HepG2 (cell line): ENCODE data around the gene UBAP2L. TPM values are rescaled to one million over a fixed set of nuclear protein-coding genes. Genes with fewer than 3 reads are reported as not detected.

Experiments used
- CHCHD3 ChIP-seq: sonication (generic); formaldehyde crosslinking; IDR thresholded peaks from 2 replicates; pipeline ENCODE4 v1.8.0; 2022; ENCODE audit warnings: mild to moderate bottlenecking, missing genetic modification reagents, moderate library complexity
- KLF13 ChIP-seq: sonication (generic); formaldehyde crosslinking; IDR thresholded peaks from 2 replicates; pipeline ENCODE4 v1.4.0; 2020; ENCODE audit warnings: mild to moderate bottlenecking, missing genetic modification reagents
- MTF1 ChIP-seq: sonication (generic); formaldehyde crosslinking; IDR thresholded peaks from 2 replicates; pipeline ENCODE4 v1.5.0; 2020; ENCODE audit warnings: missing genetic modification reagents
- NONO ChIP-seq, 2 experiments: fragments of 450-650 bp in 1 of 2; sonication (generic) in 1 of 2; formaldehyde crosslinking in 1 of 2; IDR thresholded peaks in 1 of 2; conservative IDR thresholded peaks in 1 of 2; 2 replicates each; pipeline versions ENCODE4 v1.6.1 to v1.8.0; 2017 to 2022; ENCODE audit warnings: mild to moderate bottlenecking in 1 of 2, missing genetic modification reagents in 1 of 2, moderate library complexity in 1 of 2
- RXRB ChIP-seq: IDR thresholded peaks from 2 replicates; pipeline ENCODE4 v1.6.1; 2016; ENCODE audit warnings: borderline replicate concordance, missing genetic modification reagents, missing compliant biosample characterization
- ZFP90 ChIP-seq: sonication (generic); formaldehyde crosslinking; IDR thresholded peaks from 2 replicates; pipeline ENCODE4 v1.8.0; 2022; ENCODE audit warnings: missing genetic modification reagents, mild to moderate bottlenecking, inconsistent platforms, borderline replicate concordance
- ZFYVE20 ChIP-seq: sonication (generic); formaldehyde crosslinking; IDR thresholded peaks from 2 replicates; pipeline ENCODE4 v1.8.0; 2023; ENCODE audit warnings: low read depth, mild to moderate bottlenecking, moderate library complexity, missing genetic modification reagents, borderline replicate concordance
- ZNF333 ChIP-seq: sonication (generic); formaldehyde crosslinking; IDR thresholded peaks from 2 replicates; pipeline ENCODE4 v1.4.0; 2020; ENCODE audit warnings: mild to moderate bottlenecking, missing genetic modification reagents, borderline replicate concordance
- ZNF451 ChIP-seq: sonication (generic); formaldehyde crosslinking; IDR thresholded peaks from 2 replicates; pipeline ENCODE4 v1.5.0; 2020; ENCODE audit warnings: mild to moderate bottlenecking, missing genetic modification reagents
- ZNF652 ChIP-seq: IDR thresholded peaks from 2 replicates; pipeline ENCODE4 v1.6.1; 2016; ENCODE audit warnings: low read depth, borderline replicate concordance
- ZSCAN21 ChIP-seq: sonication (generic); formaldehyde crosslinking; IDR thresholded peaks from 2 replicates; pipeline ENCODE4 v1.8.0; 2022; ENCODE audit warnings: mild to moderate bottlenecking, missing genetic modification reagents, moderate library complexity, borderline replicate concordance
- polyA plus RNA-seq, 8 experiments: library from polyadenylated mRNA; depleted of rRNA in 3 of 8; stranded (reverse) in 7 of 8; unstranded in 1 of 8; fragments of >200 nt; fragmentation: Illumina TruSeq in 4 of 8; extraction: Trizol in 4 of 8; gene quantifications; 2 replicates each; pipeline versions ENCODE4 v1.2.1 to v1.2.3, GENCODE V29; 2011 to 2016; ENCODE audit warnings: low read depth in 4 of 8, missing spikeins in 1 of 8, mixed read lengths in 1 of 8; ENCODE audit not compliant: insufficient read depth in 1 of 8
- total RNA-seq, 5 experiments: library from RNA; depleted of rRNA; stranded (reverse); fragments of >200 nt; fragmentation: Illumina TruSeq; extraction: Trizol; gene quantifications; 2 replicates each; pipeline ENCODE4 v1.2.3, GENCODE V29; 2016; ENCODE audit warnings: low read depth in 1 of 5
- TF ChIP-seq, protein P1 (sequence below): sonication (generic); formaldehyde crosslinking; IDR thresholded peaks from 2 replicates; pipeline ENCODE4 v1.9.0; 2021; ENCODE audit warnings: missing genetic modification reagents, borderline replicate concordance
- TF ChIP-seq, protein P2 (sequence below): sonication (generic); formaldehyde crosslinking; IDR thresholded peaks from 2 replicates; pipeline ENCODE4 v1.5.0; 2020; ENCODE audit warnings: missing genetic modification reagents
- TF ChIP-seq, protein P3 (sequence below): sonication (generic); formaldehyde crosslinking; IDR thresholded peaks from 2 replicates; pipeline ENCODE4 v1.4.0; 2020; ENCODE audit warnings: mild to moderate bottlenecking, low read depth, missing genetic modification reagents
- TF ChIP-seq, protein P4 (sequence below): sonication (generic); formaldehyde crosslinking; IDR thresholded peaks from 2 replicates; pipeline ENCODE4 v1.5.0; 2020; ENCODE audit warnings: mild to moderate bottlenecking, missing genetic modification reagents, borderline replicate concordance
- TF ChIP-seq, protein P5 (sequence below): sonication (generic); formaldehyde crosslinking; conservative IDR thresholded peaks from 2 replicates; pipeline ENCODE4 v1.8.0; 2022; ENCODE audit warnings: mild to moderate bottlenecking, moderate library complexity, missing genetic modification reagents
- TF ChIP-seq, protein P6 (sequence below): sonication (generic); formaldehyde crosslinking; IDR thresholded peaks from 2 replicates; pipeline ENCODE4 v1.4.0; 2020; ENCODE audit warnings: missing genetic modification reagents, borderline replicate concordance

Gene UBAP2L
- total and polyA plus RNA-seq, 2 of the 13 experiments (the other 11 are each of a cell fraction or from before 2014, with no cell fraction given), result 74.2 to 159 TPM

DNA sequence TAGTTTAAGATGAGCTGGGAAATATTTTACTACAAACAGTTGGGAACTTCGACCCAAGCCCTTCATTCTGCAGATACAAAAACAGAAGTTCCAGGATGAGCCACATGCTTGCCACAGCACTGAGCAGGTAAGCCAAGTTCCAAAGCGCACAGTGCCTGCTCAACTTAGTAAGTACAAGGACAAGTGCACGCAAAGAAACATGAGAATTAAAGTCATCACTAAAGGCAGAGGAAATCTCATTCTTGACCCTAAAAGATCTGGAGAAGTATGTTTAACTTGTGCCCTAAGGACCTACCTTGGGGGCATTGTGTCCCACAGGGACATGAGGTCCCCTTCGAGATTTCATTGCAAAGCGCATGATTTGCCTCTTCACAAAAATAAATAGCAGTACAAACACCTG lies 1.2 kb upstream of the UBAP2L start (continued):
- TF ChIP-seq, protein P1, sequence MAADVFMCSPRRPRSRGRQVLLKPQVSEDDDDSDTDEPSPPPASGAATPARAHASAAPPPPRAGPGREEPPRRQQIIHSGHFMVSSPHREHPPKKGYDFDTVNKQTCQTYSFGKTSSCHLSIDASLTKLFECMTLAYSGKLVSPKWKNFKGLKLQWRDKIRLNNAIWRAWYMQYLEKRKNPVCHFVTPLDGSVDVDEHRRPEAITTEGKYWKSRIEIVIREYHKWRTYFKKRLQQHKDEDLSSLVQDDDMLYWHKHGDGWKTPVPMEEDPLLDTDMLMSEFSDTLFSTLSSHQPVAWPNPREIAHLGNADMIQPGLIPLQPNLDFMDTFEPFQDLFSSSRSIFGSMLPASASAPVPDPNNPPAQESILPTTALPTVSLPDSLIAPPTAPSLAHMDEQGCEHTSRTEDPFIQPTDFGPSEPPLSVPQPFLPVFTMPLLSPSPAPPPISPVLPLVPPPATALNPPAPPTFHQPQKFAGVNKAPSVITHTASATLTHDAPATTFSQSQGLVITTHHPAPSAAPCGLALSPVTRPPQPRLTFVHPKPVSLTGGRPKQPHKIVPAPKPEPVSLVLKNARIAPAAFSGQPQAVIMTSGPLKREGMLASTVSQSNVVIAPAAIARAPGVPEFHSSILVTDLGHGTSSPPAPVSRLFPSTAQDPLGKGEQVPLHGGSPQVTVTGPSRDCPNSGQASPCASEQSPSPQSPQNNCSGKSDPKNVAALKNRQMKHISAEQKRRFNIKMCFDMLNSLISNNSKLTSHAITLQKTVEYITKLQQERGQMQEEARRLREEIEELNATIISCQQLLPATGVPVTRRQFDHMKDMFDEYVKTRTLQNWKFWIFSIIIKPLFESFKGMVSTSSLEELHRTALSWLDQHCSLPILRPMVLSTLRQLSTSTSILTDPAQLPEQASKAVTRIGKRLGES (CRISPR knock-in tag), result no peak
- TF ChIP-seq, protein P2, sequence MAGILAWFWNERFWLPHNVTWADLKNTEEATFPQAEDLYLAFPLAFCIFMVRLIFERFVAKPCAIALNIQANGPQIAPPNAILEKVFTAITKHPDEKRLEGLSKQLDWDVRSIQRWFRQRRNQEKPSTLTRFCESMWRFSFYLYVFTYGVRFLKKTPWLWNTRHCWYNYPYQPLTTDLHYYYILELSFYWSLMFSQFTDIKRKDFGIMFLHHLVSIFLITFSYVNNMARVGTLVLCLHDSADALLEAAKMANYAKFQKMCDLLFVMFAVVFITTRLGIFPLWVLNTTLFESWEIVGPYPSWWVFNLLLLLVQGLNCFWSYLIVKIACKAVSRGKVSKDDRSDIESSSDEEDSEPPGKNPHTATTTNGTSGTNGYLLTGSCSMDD (CRISPR knock-in tag), result no peak
- TF ChIP-seq ZSCAN21 (CRISPR knock-in tag) (no peak), CHCHD3 (CRISPR knock-in tag) (no peak), ZFP90 (CRISPR knock-in tag) (no peak), RXRB (CRISPR knock-in tag) (no peak), MTF1 (CRISPR knock-in tag) (no peak), ZNF333 (CRISPR knock-in tag) (no peak), NONO (IDR thresholded peaks at IDR 0.05) (no peak), NONO (CRISPR knock-in tag; conservative IDR thresholded peaks at IDR 0.05) (no peak), ZFYVE20 (no peak), ZNF451 (CRISPR knock-in tag) (no peak), KLF13 (CRISPR knock-in tag) (no peak), ZNF652 (CRISPR knock-in tag) (no peak)
- TF ChIP-seq, protein P3, sequence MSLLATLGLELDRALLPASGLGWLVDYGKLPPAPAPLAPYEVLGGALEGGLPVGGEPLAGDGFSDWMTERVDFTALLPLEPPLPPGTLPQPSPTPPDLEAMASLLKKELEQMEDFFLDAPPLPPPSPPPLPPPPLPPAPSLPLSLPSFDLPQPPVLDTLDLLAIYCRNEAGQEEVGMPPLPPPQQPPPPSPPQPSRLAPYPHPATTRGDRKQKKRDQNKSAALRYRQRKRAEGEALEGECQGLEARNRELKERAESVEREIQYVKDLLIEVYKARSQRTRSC, result no peak
- TF ChIP-seq, protein P4, sequence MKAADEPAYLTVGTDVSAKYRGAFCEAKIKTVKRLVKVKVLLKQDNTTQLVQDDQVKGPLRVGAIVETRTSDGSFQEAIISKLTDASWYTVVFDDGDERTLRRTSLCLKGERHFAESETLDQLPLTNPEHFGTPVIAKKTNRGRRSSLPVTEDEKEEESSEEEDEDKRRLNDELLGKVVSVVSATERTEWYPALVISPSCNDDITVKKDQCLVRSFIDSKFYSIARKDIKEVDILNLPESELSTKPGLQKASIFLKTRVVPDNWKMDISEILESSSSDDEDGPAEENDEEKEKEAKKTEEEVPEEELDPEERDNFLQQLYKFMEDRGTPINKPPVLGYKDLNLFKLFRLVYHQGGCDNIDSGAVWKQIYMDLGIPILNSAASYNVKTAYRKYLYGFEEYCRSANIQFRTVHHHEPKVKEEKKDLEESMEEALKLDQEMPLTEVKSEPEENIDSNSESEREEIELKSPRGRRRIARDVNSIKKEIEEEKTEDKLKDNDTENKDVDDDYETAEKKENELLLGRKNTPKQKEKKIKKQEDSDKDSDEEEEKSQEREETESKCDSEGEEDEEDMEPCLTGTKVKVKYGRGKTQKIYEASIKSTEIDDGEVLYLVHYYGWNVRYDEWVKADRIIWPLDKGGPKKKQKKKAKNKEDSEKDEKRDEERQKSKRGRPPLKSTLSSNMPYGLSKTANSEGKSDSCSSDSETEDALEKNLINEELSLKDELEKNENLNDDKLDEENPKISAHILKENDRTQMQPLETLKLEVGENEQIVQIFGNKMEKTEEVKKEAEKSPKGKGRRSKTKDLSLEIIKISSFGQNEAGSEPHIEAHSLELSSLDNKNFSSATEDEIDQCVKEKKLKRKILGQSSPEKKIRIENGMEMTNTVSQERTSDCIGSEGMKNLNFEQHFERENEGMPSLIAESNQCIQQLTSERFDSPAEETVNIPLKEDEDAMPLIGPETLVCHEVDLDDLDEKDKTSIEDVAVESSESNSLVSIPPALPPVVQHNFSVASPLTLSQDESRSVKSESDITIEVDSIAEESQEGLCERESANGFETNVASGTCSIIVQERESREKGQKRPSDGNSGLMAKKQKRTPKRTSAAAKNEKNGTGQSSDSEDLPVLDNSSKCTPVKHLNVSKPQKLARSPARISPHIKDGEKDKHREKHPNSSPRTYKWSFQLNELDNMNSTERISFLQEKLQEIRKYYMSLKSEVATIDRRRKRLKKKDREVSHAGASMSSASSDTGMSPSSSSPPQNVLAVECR (CRISPR knock-in tag), result no peak
- TF ChIP-seq, protein P5, sequence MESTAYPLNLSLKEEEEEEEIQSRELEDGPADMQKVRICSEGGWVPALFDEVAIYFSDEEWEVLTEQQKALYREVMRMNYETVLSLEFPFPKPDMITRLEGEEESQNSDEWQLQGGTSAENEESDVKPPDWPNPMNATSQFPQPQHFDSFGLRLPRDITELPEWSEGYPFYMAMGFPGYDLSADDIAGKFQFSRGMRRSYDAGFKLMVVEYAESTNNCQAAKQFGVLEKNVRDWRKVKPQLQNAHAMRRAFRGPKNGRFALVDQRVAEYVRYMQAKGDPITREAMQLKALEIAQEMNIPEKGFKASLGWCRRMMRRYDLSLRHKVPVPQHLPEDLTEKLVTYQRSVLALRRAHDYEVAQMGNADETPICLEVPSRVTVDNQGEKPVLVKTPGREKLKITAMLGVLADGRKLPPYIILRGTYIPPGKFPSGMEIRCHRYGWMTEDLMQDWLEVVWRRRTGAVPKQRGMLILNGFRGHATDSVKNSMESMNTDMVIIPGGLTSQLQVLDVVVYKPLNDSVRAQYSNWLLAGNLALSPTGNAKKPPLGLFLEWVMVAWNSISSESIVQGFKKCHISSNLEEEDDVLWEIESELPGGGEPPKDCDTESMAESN (CRISPR knock-in tag), result no peak
- TF ChIP-seq, protein P6, sequence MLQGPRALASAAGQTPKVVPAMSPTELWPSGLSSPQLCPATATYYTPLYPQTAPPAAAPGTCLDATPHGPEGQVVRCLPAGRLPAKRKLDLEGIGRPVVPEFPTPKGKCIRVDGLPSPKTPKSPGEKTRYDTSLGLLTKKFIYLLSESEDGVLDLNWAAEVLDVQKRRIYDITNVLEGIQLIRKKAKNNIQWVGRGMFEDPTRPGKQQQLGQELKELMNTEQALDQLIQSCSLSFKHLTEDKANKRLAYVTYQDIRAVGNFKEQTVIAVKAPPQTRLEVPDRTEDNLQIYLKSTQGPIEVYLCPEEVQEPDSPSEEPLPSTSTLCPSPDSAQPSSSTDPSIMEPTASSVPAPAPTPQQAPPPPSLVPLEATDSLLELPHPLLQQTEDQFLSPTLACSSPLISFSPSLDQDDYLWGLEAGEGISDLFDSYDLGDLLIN (CRISPR knock-in tag), result no peak
